Chondrocyte (in vitro differentiated cells): Measurements from ENCODE around the gene INPP4B. TPM values are rescaled to one million over a fixed set of nuclear protein-coding genes. Genes with fewer than 3 reads are reported as not detected.

Experiments
- DNase-seq: peaks from one replicate; pipeline ENCODE4 v3.0.0; 2021; ENCODE audit warnings: mixed read lengths, low spot score
- H3K27ac Mint-ChIP-seq: one replicate; pipeline ENCODE4 v1.8.0; 2021; ENCODE audit warnings: mild to moderate bottlenecking, moderate library complexity, mixed read lengths; ENCODE audit not compliant: unreplicated experiment
- H3K27me3 Mint-ChIP-seq: 2 replicates; pipeline ENCODE4 v1.8.0; 2021; ENCODE audit warnings: low read depth, mixed read lengths
- H3K36me3 Mint-ChIP-seq: 2 replicates; pipeline ENCODE4 v1.8.0; 2021; ENCODE audit warnings: low read depth, mixed read lengths
- H3K4me1 Mint-ChIP-seq: 2 replicates; pipeline ENCODE4 v1.8.0; 2021; ENCODE audit warnings: low read depth, mild to moderate bottlenecking, mixed read lengths
- H3K4me3 Mint-ChIP-seq: one replicate; pipeline ENCODE4 v1.8.0; 2021; ENCODE audit warnings: mild to moderate bottlenecking, moderate library complexity, mixed read lengths; ENCODE audit not compliant: unreplicated experiment
- H3K9me3 Mint-ChIP-seq: 2 replicates; pipeline ENCODE4 v1.8.0; 2021; ENCODE audit warnings: low read depth, mixed read lengths
- total RNA-seq: library from RNA; stranded (reverse); gene quantifications from 3 replicates; pipeline ENCODE4 v1.2.1, GENCODE V29; 2021
- TF ChIP-seq, protein P1 (sequence below): fragments of 200-600 bp; sonication (generic); IDR thresholded peaks from 2 replicates; pipeline ENCODE4 v1.5.0; 2021; ENCODE audit warnings: antibody characterized with exemption, mild to moderate bottlenecking, moderate library complexity

The INPP4B gene
- total RNA-seq, 1 donor from 2014 or later = 30.0 TPM

DNA sequence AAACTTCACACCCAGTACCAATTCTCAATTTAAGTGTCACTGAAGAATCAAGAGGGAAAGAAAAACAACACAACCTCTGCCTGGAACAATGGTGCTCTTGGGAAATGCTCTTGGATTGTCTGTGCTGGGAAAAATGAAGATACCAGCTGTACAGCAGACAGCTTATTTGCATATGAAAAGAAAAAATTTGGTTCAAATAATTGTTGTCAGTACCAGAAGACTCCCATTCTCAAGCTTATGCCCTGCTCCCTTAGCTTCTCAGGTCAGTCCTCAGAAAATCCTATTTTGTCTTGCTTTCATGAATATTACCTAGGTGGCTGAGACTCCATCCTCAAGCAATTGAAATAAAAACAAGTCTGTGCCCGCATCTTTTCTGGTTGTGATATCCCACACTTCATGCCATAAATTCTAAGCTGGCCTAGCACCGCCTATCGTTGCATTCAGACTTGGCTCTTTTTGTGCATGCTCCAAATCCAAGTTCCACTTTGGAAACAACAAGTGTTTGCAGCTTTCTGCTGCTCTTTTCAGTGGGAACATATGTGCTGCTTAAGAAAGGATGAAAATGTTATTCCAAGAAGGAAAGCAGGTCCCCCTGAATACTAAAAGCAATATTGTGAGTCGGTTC lies 431.6 kb downstream of the INPP4B start:
- TF ChIP-seq, protein P1, sequence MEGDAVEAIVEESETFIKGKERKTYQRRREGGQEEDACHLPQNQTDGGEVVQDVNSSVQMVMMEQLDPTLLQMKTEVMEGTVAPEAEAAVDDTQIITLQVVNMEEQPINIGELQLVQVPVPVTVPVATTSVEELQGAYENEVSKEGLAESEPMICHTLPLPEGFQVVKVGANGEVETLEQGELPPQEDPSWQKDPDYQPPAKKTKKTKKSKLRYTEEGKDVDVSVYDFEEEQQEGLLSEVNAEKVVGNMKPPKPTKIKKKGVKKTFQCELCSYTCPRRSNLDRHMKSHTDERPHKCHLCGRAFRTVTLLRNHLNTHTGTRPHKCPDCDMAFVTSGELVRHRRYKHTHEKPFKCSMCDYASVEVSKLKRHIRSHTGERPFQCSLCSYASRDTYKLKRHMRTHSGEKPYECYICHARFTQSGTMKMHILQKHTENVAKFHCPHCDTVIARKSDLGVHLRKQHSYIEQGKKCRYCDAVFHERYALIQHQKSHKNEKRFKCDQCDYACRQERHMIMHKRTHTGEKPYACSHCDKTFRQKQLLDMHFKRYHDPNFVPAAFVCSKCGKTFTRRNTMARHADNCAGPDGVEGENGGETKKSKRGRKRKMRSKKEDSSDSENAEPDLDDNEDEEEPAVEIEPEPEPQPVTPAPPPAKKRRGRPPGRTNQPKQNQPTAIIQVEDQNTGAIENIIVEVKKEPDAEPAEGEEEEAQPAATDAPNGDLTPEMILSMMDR = no peak
- H3K9me3 Mint-ChIP-seq = no peaks in the 10 kb centered on the region
- no peak for DNase-seq
- H3K27ac Mint-ChIP-seq = no peak overlapping the region
- H3K4me1 Mint-ChIP-seq = peaks cover 29% of the 10 kb centered on the region
- H3K27me3 Mint-ChIP-seq = no peaks in the 10 kb centered on the region
- H3K36me3 Mint-ChIP-seq = no peaks in the 10 kb centered on the region
- no peak overlapping the region for H3K4me3 Mint-ChIP-seq

DNA sequence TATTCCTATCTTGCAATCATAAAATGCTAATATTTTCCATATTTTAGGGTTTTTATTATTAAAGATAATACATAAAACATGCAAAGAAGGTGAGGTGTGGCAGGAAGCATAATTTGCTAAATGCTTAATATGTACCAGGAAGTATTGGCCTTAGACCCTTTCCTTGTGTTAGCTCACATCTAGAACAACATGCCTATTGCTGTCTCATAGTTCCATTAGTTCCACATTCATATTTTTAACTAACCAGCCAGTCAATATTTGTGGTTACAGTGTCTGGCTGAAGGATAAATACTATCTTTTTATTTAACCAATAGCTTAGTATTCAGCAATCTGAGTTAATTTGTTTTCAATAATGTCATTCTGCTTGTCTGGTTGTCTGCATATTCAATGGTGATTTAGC lies 432.6 kb downstream of the INPP4B start:
- H3K9me3 Mint-ChIP-seq = peaks cover 2% of the 10 kb centered on the region
- no peak overlapping the region for H3K4me3 Mint-ChIP-seq
- no peaks in the 10 kb centered on the region for H3K27me3 Mint-ChIP-seq
- H3K36me3 Mint-ChIP-seq = no peaks in the 10 kb centered on the region
- peaks cover 34% of the 10 kb centered on the region for H3K4me1 Mint-ChIP-seq
- TF ChIP-seq, protein P1 = no peak
- H3K27ac Mint-ChIP-seq = no peak overlapping the region
- no peak for DNase-seq

DNA sequence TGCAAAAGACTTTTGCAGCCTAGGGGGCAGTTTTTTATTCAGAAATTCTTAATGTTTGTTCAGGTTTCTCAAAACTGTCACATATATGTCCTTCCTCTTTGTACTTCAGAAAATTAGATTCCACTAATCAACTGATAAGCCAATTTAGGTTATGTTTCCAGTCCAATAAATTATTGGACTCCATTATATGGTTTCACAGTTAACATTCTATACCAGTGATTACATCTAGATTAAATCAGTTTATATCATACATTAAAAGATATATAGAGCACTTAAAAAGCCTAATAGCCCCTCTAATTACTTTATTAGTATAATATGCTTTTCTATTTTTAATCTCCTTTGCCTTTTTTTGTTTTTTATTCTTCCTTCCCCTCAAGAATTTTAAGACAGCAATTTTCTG lies 434.1 kb downstream of the INPP4B start:
- H3K27me3 Mint-ChIP-seq = no peaks in the 10 kb centered on the region
- TF ChIP-seq, protein P1 = no peak
- H3K36me3 Mint-ChIP-seq = no peaks in the 10 kb centered on the region
- no peak for DNase-seq
- H3K4me3 Mint-ChIP-seq = no peak overlapping the region
- H3K27ac Mint-ChIP-seq = no peak overlapping the region
- H3K4me1 Mint-ChIP-seq = peaks cover 42% of the 10 kb centered on the region
- H3K9me3 Mint-ChIP-seq = peaks cover 3% of the 10 kb centered on the region

DNA sequence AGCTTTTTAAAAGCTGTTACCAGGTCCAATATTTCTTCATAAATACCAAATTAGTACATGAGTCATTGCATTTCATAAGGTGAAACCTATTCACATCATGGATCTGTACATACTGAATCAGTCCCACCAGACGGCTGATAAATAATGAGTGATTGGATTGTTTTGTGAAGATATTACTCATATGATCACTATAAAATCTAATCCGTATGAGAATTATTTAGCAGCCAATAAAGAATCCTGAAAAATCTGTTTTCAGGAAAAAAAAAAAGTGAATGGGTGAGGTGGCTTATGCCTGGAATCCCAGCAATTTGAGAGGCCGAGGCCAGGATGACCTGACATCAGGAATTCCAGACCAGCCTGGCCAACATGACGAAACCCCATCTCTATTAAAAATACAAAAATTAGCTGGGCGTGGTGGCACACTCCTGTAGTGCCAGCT lies 438.1 kb downstream of the INPP4B start:
- H3K9me3 Mint-ChIP-seq = peaks cover 3% of the 10 kb centered on the region
- no peaks in the 10 kb centered on the region for H3K27me3 Mint-ChIP-seq
- H3K4me3 Mint-ChIP-seq = no peak overlapping the region
- no peak for DNase-seq
- TF ChIP-seq, protein P1 = no peak
- no peaks in the 10 kb centered on the region for H3K36me3 Mint-ChIP-seq
- H3K4me1 Mint-ChIP-seq = peaks cover 43% of the 10 kb centered on the region
- H3K27ac Mint-ChIP-seq = peak overlapping the region; percentile 80

DNA sequence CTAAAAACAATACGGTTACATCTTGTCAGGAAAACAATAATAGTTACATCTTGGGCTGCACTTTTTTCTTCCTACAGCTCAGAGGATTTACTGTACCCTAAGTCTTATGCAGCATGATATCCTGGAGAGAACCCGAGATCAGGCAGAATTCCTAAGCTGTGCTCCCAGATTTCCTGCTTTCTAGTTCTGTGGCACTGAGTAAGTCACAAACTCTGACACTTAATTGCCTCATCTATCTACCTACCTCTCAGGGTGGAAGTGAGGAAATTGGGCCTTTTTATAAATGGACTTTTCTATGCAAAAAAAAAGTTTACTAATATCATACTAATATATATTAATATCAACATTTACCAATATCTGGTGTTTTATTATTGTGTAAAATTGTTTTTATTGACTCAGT lies 438.5 kb downstream of the INPP4B start:
- H3K4me1 Mint-ChIP-seq = peaks cover 47% of the 10 kb centered on the region
- peaks cover 3% of the 10 kb centered on the region for H3K9me3 Mint-ChIP-seq
- H3K27ac Mint-ChIP-seq = peak overlapping the region; percentile 100
- TF ChIP-seq, protein P1 = no peak
- no peak overlapping the region for H3K4me3 Mint-ChIP-seq
- no peaks in the 10 kb centered on the region for H3K36me3 Mint-ChIP-seq
- no peak for DNase-seq
- no peaks in the 10 kb centered on the region for H3K27me3 Mint-ChIP-seq
